ENCODE measurements around the gene AMN. TPM values are rescaled to one million over a fixed set of nuclear protein-coding genes. Genes with fewer than 3 reads are reported as not detected.

Gene AMN
- total RNA-seq, 2 donors from 2014 or later: 0.68 to 1.6 TPM

- ATAC-seq (no peak), DNase-seq (no peak)
- intact Hi-C loops (cut with DNase I): no loop called here
These were observed 15.1 kb downstream of the AMN start for GRCh38 chr14:102937331-102938175.

- ATAC-seq (no peak), DNase-seq (no peak)
- intact Hi-C loops (cut with DNase I): no loop called here
These were observed 15.7 kb downstream of the AMN start for GRCh38 chr14:102938191-102938590.

- DNase-seq: no peak
- ATAC-seq: no peak
These were observed 16.9 kb downstream of the AMN start for GRCh38 chr14:102939329-102939728.

GRCh38 chr14:102939820-102940561, 17.5 kb downstream of the AMN start:
- intact Hi-C loops (cut with DNase I): no loop called here
- DNase-seq: no peak
- no peak for ATAC-seq

More at GRCh38 chr14:102939329-102939728, 16.9 kb downstream of the AMN start:
- intact Hi-C loops (cut with DNase I): no loop called here

GRCh38 chr14:102940729-102941362, 18.4 kb downstream of the AMN start:
- ATAC-seq: no peak
- intact Hi-C loops (cut with DNase I): no loop called here

GRCh38 chr14:102941419-102942011, 19.1 kb downstream of the AMN start:
- DNase-seq (no peak), ATAC-seq (peak in 1 of 2 donors; percentile 29)
- intact Hi-C loops (cut with DNase I): no loop called here

More at GRCh38 chr14:102940729-102941362, 18.4 kb downstream of the AMN start:
- no peak for DNase-seq

- DNase-seq (no peak), ATAC-seq (no peak)
- intact Hi-C loops (cut with DNase I): no loop called here
These were observed 19.6 kb downstream of the AMN start for GRCh38 chr14:102942069-102942468.

- DNase-seq (no peak), ATAC-seq (no peak)
- intact Hi-C loops (cut with DNase I): no loop called here
These were observed 21.0 kb downstream of the AMN start for GRCh38 chr14:102943454-102943853.

GRCh38 chr14:102943979-102944378, 21.5 kb downstream of the AMN start:
- no peak for DNase-seq
- intact Hi-C loops (cut with DNase I): no loop called here

GRCh38 chr14:102944448-102945330, 22.2 kb downstream of the AMN start:
- no peak for ATAC-seq
- intact Hi-C loops (cut with DNase I): no loop called here
- DNase-seq: no peak

More at GRCh38 chr14:102943979-102944378, 21.5 kb downstream of the AMN start:
- no peak for ATAC-seq

GRCh38 chr14:102945346-102946130, 23.1 kb downstream of the AMN start:
- intact Hi-C loops (cut with DNase I): no loop called here
- no peak for DNase-seq
- ATAC-seq: no peak

GRCh38 chr14:102947321-102948103, 25.0 kb downstream of the AMN start:
- ATAC-seq (no peak), DNase-seq (no peak)
- intact Hi-C loops (cut with DNase I): no loop called here

GRCh38 chr14:102948698-102949061, 26.2 kb downstream of the AMN start:
- DNase-seq: no peak
- intact Hi-C loops (cut with DNase I): no loop called here
- peak in 1 of 2 donors; percentile 4 for ATAC-seq

- DNase-seq (no peak), ATAC-seq (peak in 1 of 2 donors; percentile 9)
- intact Hi-C loops (cut with DNase I): no loop called here
These were observed 26.8 kb downstream of the AMN start for GRCh38 chr14:102949062-102949800.

GRCh38 chr14:102949801-102950451, 27.5 kb downstream of the AMN start:
- DNase-seq (no peak), ATAC-seq (peak; percentile 46 to 76)
- intact Hi-C loops (cut with DNase I): no loop called here

- intact Hi-C loops (cut with DNase I): no loop called here
- no peak for DNase-seq
- peak in 1 of 2 donors; percentile 56 for ATAC-seq
These were observed 28.6 kb downstream of the AMN start for GRCh38 chr14:102951034-102951433.

All from left cardiac atrium (tissue), 4 donors.